ENCODE measurements around the gene RPS14.

DNA sequence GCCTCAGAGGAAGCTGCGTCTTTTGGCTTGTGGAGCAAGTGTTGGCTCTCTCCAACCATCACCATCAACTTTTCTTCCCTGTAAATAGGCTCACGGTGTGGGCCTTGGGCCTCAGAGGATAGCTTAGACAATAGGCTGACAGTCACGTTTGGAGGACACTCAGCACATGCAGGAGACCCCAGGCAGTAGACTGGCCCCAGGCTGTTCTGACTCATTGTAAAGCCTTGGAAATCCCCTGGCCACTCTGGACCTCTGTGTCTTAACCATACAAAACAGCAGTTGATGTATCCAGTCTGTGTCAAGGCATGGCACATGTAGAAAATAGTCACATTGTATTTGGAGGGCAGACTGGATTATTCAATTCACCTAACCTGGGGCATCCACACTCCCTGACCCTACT, 55.4 kb downstream of the RPS14 start:
- TF ChIP-seq EZH2 (IDR thresholded peaks at IDR 0.05; ENCODE audit: low read length, unreplicated experiment) (no peak), EZH2phosphoT487 (IDR thresholded peaks at IDR 0.05; ENCODE audit: borderline replicate concordance, low read length) (no peak)
- TF ChIP-seq, protein P1, sequence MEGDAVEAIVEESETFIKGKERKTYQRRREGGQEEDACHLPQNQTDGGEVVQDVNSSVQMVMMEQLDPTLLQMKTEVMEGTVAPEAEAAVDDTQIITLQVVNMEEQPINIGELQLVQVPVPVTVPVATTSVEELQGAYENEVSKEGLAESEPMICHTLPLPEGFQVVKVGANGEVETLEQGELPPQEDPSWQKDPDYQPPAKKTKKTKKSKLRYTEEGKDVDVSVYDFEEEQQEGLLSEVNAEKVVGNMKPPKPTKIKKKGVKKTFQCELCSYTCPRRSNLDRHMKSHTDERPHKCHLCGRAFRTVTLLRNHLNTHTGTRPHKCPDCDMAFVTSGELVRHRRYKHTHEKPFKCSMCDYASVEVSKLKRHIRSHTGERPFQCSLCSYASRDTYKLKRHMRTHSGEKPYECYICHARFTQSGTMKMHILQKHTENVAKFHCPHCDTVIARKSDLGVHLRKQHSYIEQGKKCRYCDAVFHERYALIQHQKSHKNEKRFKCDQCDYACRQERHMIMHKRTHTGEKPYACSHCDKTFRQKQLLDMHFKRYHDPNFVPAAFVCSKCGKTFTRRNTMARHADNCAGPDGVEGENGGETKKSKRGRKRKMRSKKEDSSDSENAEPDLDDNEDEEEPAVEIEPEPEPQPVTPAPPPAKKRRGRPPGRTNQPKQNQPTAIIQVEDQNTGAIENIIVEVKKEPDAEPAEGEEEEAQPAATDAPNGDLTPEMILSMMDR (conservative IDR thresholded peaks at IDR 0.05; ENCODE audit: low read depth, low read length): no peak

Measured in PC-3 (cell line).